Nephron (organoid): ENCODE data around the gene SUCLG2.

Experiments used
- H3K27ac Mint-ChIP-seq, 3 experiments: 2 replicates each; pipeline ENCODE4 v1.8.0; 2020; ENCODE audit warnings: mixed read lengths in 3 of 3, mild to moderate bottlenecking in 2 of 3, moderate library complexity in 1 of 3
- H3K27me3 Mint-ChIP-seq: 2 replicates; pipeline ENCODE4 v1.8.0; 2021; ENCODE audit warnings: low read depth, mild to moderate bottlenecking, moderate library complexity, mixed read lengths
- H3K36me3 Mint-ChIP-seq: 2 replicates; pipeline ENCODE4 v1.8.0; 2020; ENCODE audit warnings: low read depth, mixed read lengths
- H3K4me1 Mint-ChIP-seq: 2 replicates; pipeline ENCODE4 v1.8.0; 2020; ENCODE audit warnings: mixed read lengths
- H3K4me3 Mint-ChIP-seq, 3 experiments: 2 replicates each; pipeline ENCODE4 v1.8.0; 2020; ENCODE audit warnings: mild to moderate bottlenecking in 3 of 3, mixed read lengths in 3 of 3, moderate library complexity in 2 of 3
- H3K9me3 Mint-ChIP-seq: 2 replicates; pipeline ENCODE4 v1.8.0; 2020; ENCODE audit warnings: mixed read lengths
- TF ChIP-seq, protein P1 (sequence below), 3 experiments: fragments of 200-600 bp; sonication (generic); IDR thresholded peaks; one replicate each; pipeline ENCODE4 v1.5.0; 2021; ENCODE audit warnings: antibody characterized with exemption in 3 of 3; ENCODE audit not compliant: unreplicated experiment in 3 of 3

Gene SUCLG2

DNA sequence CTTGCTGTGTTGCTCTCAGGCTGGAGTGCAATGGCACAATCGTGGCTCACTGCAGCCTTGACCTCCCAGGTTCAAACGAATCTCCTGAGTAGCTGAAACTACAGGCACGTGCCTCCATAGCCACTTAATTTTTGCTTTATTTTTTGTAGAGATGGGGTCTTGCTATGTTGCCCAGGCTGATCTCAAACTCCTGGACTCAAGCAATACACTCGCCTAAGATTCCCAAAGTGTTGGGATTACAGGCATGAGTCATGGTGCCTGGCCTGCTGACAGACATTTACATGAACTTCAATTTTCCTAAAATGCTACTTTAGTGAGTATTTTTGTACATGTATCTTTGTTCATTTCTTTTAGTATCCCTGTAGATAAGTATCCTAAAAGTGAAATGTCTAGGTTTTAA is 132.3 kb downstream of the SUCLG2 start:
- Mint-ChIP-seq H3K36me3 (peaks cover 17% of the 10 kb centered on the region), H3K4me1 (no peaks in the 10 kb centered on the region), H3K27ac (no peak overlapping the region), H3K4me3 (no peak overlapping the region), H3K27me3 (no peaks in the 10 kb centered on the region), H3K9me3 (no peaks in the 10 kb centered on the region)
- TF ChIP-seq, protein P1, sequence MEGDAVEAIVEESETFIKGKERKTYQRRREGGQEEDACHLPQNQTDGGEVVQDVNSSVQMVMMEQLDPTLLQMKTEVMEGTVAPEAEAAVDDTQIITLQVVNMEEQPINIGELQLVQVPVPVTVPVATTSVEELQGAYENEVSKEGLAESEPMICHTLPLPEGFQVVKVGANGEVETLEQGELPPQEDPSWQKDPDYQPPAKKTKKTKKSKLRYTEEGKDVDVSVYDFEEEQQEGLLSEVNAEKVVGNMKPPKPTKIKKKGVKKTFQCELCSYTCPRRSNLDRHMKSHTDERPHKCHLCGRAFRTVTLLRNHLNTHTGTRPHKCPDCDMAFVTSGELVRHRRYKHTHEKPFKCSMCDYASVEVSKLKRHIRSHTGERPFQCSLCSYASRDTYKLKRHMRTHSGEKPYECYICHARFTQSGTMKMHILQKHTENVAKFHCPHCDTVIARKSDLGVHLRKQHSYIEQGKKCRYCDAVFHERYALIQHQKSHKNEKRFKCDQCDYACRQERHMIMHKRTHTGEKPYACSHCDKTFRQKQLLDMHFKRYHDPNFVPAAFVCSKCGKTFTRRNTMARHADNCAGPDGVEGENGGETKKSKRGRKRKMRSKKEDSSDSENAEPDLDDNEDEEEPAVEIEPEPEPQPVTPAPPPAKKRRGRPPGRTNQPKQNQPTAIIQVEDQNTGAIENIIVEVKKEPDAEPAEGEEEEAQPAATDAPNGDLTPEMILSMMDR (IDR thresholded peaks at IDR 0.05; ENCODE audit: unreplicated experiment in 3 of 3) = no peak

DNA sequence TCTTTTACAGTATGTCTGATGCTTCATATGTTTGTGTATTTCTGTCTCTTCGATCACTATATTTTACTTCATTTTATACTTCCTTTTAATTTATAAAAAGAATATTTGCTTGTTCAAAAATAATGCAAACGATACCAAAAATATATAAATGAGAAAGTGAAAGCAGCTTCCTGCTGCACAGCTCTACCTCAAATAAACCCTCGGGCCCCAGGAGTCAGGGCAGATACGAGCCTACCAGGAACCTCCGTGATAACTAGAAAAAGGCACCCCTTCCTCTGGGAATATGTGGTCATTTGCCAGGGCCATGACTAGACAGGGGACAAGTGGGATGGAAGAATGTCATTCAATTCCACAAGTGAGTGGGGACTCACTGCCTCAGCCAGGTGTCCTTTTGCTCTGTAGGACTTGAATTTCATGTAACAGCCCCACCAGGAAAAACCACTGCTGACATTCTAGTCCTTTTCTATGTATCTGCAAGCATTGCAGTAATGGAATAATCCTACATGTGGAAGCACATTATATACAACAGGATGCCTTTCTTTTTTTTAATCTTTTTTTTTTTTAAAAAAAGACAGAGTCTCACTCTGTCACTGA is 133.3 kb downstream of the SUCLG2 start:
- Mint-ChIP-seq H3K9me3 (no peaks in the 10 kb centered on the region), H3K36me3 (peaks cover 14% of the 10 kb centered on the region), H3K27me3 (no peaks in the 10 kb centered on the region), H3K27ac (no peak overlapping the region), H3K4me3 (no peak overlapping the region), H3K4me1 (no peaks in the 10 kb centered on the region)
- TF ChIP-seq, protein P1 (IDR thresholded peaks at IDR 0.05; ENCODE audit: unreplicated experiment in 3 of 3) = no peak

DNA sequence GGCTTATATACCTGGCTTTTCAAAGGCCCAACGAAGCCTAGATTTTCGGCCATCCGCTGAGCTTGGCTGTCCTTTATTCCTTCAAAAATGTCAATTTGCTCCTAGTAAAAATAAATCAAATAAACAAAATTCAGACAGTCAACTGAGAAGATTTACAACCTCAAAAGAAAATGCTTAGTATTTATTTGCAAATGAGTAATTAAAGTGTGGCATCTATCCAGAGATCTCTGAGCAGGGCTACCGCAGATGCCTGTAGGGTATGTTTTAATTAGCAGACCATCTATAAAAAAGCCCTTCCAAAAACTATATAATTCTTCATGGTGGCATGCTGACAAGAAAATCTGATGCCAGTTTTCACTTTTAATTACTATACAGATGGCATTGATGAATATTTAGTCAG is 136.2 kb downstream of the SUCLG2 start:
- Mint-ChIP-seq H3K27ac (no peak overlapping the region), H3K4me1 (no peaks in the 10 kb centered on the region), H3K27me3 (no peaks in the 10 kb centered on the region), H3K4me3 (no peak overlapping the region), H3K36me3 (peaks cover 12% of the 10 kb centered on the region), H3K9me3 (no peaks in the 10 kb centered on the region)
- TF ChIP-seq, protein P1 (IDR thresholded peaks at IDR 0.05; ENCODE audit: unreplicated experiment in 3 of 3) = no peak

DNA sequence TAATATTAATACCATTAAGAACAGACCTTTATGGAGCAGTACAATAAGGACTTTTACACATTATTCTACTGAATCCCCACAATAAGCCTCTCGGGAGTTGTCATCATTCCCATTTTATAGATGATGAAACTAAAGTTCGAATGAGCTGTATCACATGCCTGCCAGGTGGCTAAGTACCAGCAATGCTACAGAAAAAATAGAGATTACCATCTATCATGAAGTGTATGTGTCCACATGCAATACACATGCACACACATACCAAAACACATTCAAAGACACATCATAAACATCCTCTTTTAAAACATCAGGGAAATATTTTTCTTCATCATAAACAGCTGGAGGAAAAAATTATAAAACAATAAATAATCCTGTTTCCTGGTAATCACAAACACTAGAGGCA is 136.6 kb downstream of the SUCLG2 start:
- H3K9me3 Mint-ChIP-seq = no peaks in the 10 kb centered on the region
- TF ChIP-seq, protein P1 (IDR thresholded peaks at IDR 0.05; ENCODE audit: unreplicated experiment in 3 of 3) = no peak

DNA sequence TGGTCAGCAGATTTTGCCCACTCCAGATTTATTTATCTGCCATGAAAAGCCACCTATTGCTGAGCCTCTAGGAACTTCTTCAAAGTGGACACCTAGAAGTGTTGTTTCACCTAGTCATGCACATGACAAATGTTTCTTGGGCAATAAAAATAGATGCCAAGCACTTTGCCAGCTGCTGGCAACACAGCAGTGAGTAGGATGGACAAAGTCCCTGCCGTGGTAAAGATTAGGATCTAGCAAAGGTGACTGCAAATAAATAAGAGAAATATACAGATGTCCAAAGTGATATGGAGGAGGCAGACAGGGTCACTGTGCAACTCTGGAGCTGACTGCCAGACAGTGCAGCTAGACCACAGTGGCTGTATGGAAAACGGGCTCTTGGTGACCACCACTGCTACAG is 137.9 kb downstream of the SUCLG2 start:
- no peaks in the 10 kb centered on the region for H3K27me3 Mint-ChIP-seq
- H3K27ac Mint-ChIP-seq = no peak overlapping the region
- TF ChIP-seq, protein P1 (IDR thresholded peaks at IDR 0.05; ENCODE audit: unreplicated experiment in 3 of 3) = no peak
- H3K4me1 Mint-ChIP-seq = no peaks in the 10 kb centered on the region
- H3K9me3 Mint-ChIP-seq = no peaks in the 10 kb centered on the region
- no peak overlapping the region for H3K4me3 Mint-ChIP-seq
- H3K36me3 Mint-ChIP-seq = peaks cover 12% of the 10 kb centered on the region

More for the DNA sequence above, 136.6 kb downstream of the SUCLG2 start:
- no peaks in the 10 kb centered on the region for H3K27me3 Mint-ChIP-seq
- H3K27ac Mint-ChIP-seq = no peak overlapping the region
- no peaks in the 10 kb centered on the region for H3K4me1 Mint-ChIP-seq
- peaks cover 12% of the 10 kb centered on the region for H3K36me3 Mint-ChIP-seq
- no peak overlapping the region for H3K4me3 Mint-ChIP-seq

DNA sequence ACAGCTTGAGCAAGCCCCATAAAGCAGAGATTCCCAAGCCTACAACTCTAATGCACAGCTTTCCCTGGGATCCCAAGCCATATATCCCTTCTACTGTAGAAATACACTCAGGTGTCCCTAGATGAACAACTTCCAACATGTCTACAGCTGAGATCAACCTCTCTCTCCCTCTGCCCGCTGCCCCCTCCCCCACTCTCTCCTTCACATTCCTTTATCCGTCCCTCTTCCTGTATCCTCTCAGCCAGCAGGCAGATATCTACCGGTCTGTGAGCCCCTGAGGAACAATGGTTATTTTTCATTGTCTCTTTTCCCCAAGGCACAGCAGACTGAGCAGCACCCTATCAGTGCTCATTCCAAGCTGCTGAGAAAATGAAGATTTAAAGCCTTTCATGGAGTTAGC is 138.6 kb downstream of the SUCLG2 start:
- H3K27ac Mint-ChIP-seq = no peak overlapping the region
- no peaks in the 10 kb centered on the region for H3K27me3 Mint-ChIP-seq
- H3K9me3 Mint-ChIP-seq = no peaks in the 10 kb centered on the region
- TF ChIP-seq, protein P1 (IDR thresholded peaks at IDR 0.05; ENCODE audit: unreplicated experiment in 3 of 3) = no peak
- no peaks in the 10 kb centered on the region for H3K4me1 Mint-ChIP-seq
- H3K36me3 Mint-ChIP-seq = peaks cover 12% of the 10 kb centered on the region
- no peak overlapping the region for H3K4me3 Mint-ChIP-seq
